ENCODE measurements around the gene CFAP54. TPM values are rescaled to one million over a fixed set of nuclear protein-coding genes. Genes with fewer than 3 reads are reported as not detected.
"Not testable (repeated sequence)": the region's sequence is repeated elsewhere in the genome, so short reads cannot be mapped to it uniquely, and the experiment has no call there.

Gene CFAP54
- total RNA-seq, 1 donor from 2014 or later, result 0.54 TPM

DNA sequence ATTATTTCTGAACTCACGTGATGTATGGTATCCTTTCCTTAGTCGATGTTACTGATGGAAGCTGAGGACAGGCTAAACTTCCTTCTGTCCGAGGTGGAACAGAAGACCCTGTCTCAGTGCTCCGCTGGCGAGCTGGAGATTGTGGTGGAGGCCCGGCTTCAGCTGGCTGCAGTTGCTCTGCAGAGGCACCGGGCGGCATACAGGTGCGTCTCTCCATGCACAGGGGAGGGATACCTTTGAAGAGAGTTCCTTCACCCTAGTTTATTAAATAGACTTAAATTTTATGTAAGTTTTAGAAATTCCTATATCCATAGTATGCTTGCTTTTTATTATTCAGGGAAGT, 231.0 kb downstream of the CFAP54 start:
- no peak overlapping the region for H3K4me3 Mint-ChIP-seq
- no peaks in the 10 kb centered on the region for H3K27me3 Mint-ChIP-seq (ENCODE audit: low read depth)
- no peaks in the 10 kb centered on the region for H3K4me1 Mint-ChIP-seq
- no peak for DNase-seq (ENCODE audit: low spot score in 2 of 2, unreplicated experiment in 2 of 2)
- no peaks in the 10 kb centered on the region for H3K9me3 Mint-ChIP-seq
- TF ChIP-seq, protein P1, sequence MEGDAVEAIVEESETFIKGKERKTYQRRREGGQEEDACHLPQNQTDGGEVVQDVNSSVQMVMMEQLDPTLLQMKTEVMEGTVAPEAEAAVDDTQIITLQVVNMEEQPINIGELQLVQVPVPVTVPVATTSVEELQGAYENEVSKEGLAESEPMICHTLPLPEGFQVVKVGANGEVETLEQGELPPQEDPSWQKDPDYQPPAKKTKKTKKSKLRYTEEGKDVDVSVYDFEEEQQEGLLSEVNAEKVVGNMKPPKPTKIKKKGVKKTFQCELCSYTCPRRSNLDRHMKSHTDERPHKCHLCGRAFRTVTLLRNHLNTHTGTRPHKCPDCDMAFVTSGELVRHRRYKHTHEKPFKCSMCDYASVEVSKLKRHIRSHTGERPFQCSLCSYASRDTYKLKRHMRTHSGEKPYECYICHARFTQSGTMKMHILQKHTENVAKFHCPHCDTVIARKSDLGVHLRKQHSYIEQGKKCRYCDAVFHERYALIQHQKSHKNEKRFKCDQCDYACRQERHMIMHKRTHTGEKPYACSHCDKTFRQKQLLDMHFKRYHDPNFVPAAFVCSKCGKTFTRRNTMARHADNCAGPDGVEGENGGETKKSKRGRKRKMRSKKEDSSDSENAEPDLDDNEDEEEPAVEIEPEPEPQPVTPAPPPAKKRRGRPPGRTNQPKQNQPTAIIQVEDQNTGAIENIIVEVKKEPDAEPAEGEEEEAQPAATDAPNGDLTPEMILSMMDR (IDR thresholded peaks at IDR 0.05; ENCODE audit: unreplicated experiment), result no peak
- H3K27ac Mint-ChIP-seq, result no peak overlapping the region
- no peaks in the 10 kb centered on the region for H3K36me3 Mint-ChIP-seq

DNA sequence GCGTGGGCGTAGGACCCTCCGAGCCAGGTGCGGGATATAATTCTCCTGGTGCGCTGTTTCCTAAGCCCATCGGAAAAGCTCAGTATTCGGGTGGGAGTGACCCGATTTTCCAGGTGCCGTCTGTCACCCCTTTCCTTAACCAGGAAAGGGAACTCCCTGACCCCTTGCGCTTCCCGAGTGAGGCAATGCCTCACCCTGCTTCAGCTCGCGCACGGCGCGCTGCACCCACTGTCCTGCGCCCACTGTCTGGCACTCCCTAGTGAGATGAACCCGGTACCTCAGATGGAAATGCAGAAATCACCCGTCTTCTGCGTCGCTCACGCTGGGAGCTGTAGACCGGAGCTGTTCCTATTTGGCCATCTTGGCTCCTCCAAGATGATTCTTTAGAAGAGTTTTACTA, 240.1 kb downstream of the CFAP54 start:
- not testable (repeated sequence) for DNase-seq (ENCODE audit: low spot score in 2 of 2, unreplicated experiment in 2 of 2); H3K27me3 Mint-ChIP-seq (ENCODE audit: low read depth); H3K27ac Mint-ChIP-seq; H3K4me3 Mint-ChIP-seq; H3K9me3 Mint-ChIP-seq; H3K36me3 Mint-ChIP-seq; H3K4me1 Mint-ChIP-seq

GRCh38 chr12:96729886-96730285, 240.5 kb downstream of the CFAP54 start:
- Mint-ChIP-seq H3K36me3 (no peaks in the 10 kb centered on the region), H3K27ac (no peak overlapping the region), H3K9me3 (no peaks in the 10 kb centered on the region), H3K27me3 (ENCODE audit: low read depth) (peaks cover 1% of the 10 kb centered on the region), H3K4me3 (no peak overlapping the region), H3K4me1 (peaks cover 2% of the 10 kb centered on the region)
- TF ChIP-seq, protein P1 (IDR thresholded peaks at IDR 0.05; ENCODE audit: unreplicated experiment), result no peak
- no peak for DNase-seq (ENCODE audit: low spot score in 2 of 2, unreplicated experiment in 2 of 2)

DNA sequence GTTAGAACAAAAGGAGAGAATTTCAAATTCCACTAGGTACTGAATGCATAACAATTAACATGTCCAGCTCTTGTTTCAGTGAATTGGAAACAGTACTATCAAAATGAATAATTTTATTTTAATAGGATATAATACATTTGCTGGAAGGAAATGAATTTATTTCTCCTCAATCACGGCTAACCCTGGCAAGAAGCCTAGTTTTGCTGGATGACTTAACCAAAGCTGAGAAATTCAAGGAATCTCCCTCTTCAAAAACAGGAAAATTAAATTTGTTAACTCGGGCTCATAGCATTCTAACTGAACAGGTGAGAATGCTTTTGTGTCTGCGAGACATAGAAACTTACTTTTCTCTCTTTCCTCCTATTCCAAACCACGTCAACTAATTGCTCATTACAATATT, 254.2 kb downstream of the CFAP54 start:
- DNase-seq (ENCODE audit: low spot score in 2 of 2, unreplicated experiment in 2 of 2), result no peak
- Mint-ChIP-seq H3K27ac (peak overlapping the region; percentile 22), H3K4me3 (no peak overlapping the region), H3K36me3 (no peaks in the 10 kb centered on the region), H3K27me3 (ENCODE audit: low read depth) (peaks cover 9% of the 10 kb centered on the region), H3K9me3 (no peaks in the 10 kb centered on the region), H3K4me1 (peaks cover 9% of the 10 kb centered on the region)
- TF ChIP-seq, protein P1 (IDR thresholded peaks at IDR 0.05; ENCODE audit: unreplicated experiment), result no peak

GRCh38 chr12:96749999-96750398, 260.6 kb downstream of the CFAP54 start:
- peaks cover 5% of the 10 kb centered on the region for H3K4me1 Mint-ChIP-seq
- no peak overlapping the region for H3K4me3 Mint-ChIP-seq
- peaks cover 9% of the 10 kb centered on the region for H3K27me3 Mint-ChIP-seq (ENCODE audit: low read depth)
- no peak overlapping the region for H3K27ac Mint-ChIP-seq
- TF ChIP-seq, protein P1 (IDR thresholded peaks at IDR 0.05; ENCODE audit: unreplicated experiment), result no peak
- H3K9me3 Mint-ChIP-seq, result peaks cover 8% of the 10 kb centered on the region
- no peaks in the 10 kb centered on the region for H3K36me3 Mint-ChIP-seq
- no peak for DNase-seq (ENCODE audit: low spot score in 2 of 2, unreplicated experiment in 2 of 2)

- H3K4me3 Mint-ChIP-seq, result no peak overlapping the region
- H3K27ac Mint-ChIP-seq, result no peak overlapping the region
- peaks cover 8% of the 10 kb centered on the region for H3K9me3 Mint-ChIP-seq
- H3K4me1 Mint-ChIP-seq, result peaks cover 5% of the 10 kb centered on the region
- TF ChIP-seq, protein P1 (IDR thresholded peaks at IDR 0.05; ENCODE audit: unreplicated experiment), result no peak
- no peaks in the 10 kb centered on the region for H3K36me3 Mint-ChIP-seq
- no peak for DNase-seq (ENCODE audit: low spot score in 2 of 2, unreplicated experiment in 2 of 2)
- peaks cover 3% of the 10 kb centered on the region for H3K27me3 Mint-ChIP-seq (ENCODE audit: low read depth)
These were observed 262.2 kb downstream of the CFAP54 start for GRCh38 chr12:96751626-96752025.
